Neural progenitor cell (in vitro differentiated cells): Measurements from ENCODE around the gene RHD.

Experiments used
- CTCF ChIP-seq: fragments of 200-600 bp; sonication (generic); IDR thresholded peaks from 2 replicates; pipeline ENCODE4 v1.5.1; 2017; ENCODE audit warnings: antibody characterized with exemption, mild to moderate bottlenecking
- EZH2 ChIP-seq: fragments of 200-600 bp; sonication (generic); IDR thresholded peaks from 2 replicates; pipeline ENCODE4 v1.6.1; 2017; ENCODE audit warnings: antibody characterized with exemption, mild to moderate bottlenecking, moderate library complexity

- TF ChIP-seq EZH2, result no peak
- no peak for TF ChIP-seq CTCF
These were observed 66.7 kb downstream of the RHD start for GRCh38 chr1:25338986-25339385.
